ENCODE measurements around the gene ASNSD1.

The ASNSD1 gene

GRCh38 chr2:189628817-189629530 is 32.3 kb upstream of the ASNSD1 start:
- Histone ChIP-seq H3K9me3 (ENCODE audit: control insufficient read depth, insufficient read depth, low read length) (no peaks in the 10 kb centered on the region), H3K36me3 (ENCODE audit: control insufficient read depth, insufficient read depth, low read length) (no peaks in the 10 kb centered on the region), H3K9ac (ENCODE audit: low read depth, low read length) (no peak overlapping the region), H3K4me3 (ENCODE audit: low read depth, low read length) (no peak overlapping the region), H3K27ac (ENCODE audit: low read depth, low read length) (no peak overlapping the region), H3K4me1 (ENCODE audit: control insufficient read depth, insufficient read depth, low read length) (peaks cover 13% of the 10 kb centered on the region), H3K27me3 (ENCODE audit: control insufficient read depth, insufficient read depth, low read length) (no peaks in the 10 kb centered on the region)

GRCh38 chr2:189629531-189630453 is 31.5 kb upstream of the ASNSD1 start:
- H3K27me3 ChIP-seq (ENCODE audit: control insufficient read depth, insufficient read depth, low read length) = no peaks in the 10 kb centered on the region
- no peaks in the 10 kb centered on the region for H3K36me3 ChIP-seq (ENCODE audit: control insufficient read depth, insufficient read depth, low read length)
- H3K4me3 ChIP-seq (ENCODE audit: low read depth, low read length) = no peak overlapping the region
- H3K9me3 ChIP-seq (ENCODE audit: control insufficient read depth, insufficient read depth, low read length) = no peaks in the 10 kb centered on the region
- peaks cover 5% of the 10 kb centered on the region; the same call in 1 of the 2 replicates for H3K4me1 ChIP-seq (ENCODE audit: control insufficient read depth, insufficient read depth, low read length)
- no peak overlapping the region for H3K27ac ChIP-seq (ENCODE audit: low read depth, low read length)
- H3K9ac ChIP-seq (ENCODE audit: low read depth, low read length) = no peak overlapping the region

- Histone ChIP-seq H3K36me3 (ENCODE audit: control insufficient read depth, insufficient read depth, low read length) (no peaks in the 10 kb centered on the region), H3K27me3 (ENCODE audit: control insufficient read depth, insufficient read depth, low read length) (no peaks in the 10 kb centered on the region), H3K4me3 (ENCODE audit: low read depth, low read length) (no peak overlapping the region), H3K9me3 (ENCODE audit: control insufficient read depth, insufficient read depth, low read length) (no peaks in the 10 kb centered on the region), H3K4me1 (ENCODE audit: control insufficient read depth, insufficient read depth, low read length) (peaks cover 5% of the 10 kb centered on the region; the same call in 1 of the 2 replicates), H3K27ac (ENCODE audit: low read depth, low read length) (no peak overlapping the region), H3K9ac (ENCODE audit: low read depth, low read length) (no peak overlapping the region)
These were observed 29.4 kb upstream of the ASNSD1 start for GRCh38 chr2:189631849-189632248.

- Histone ChIP-seq H3K9ac (ENCODE audit: low read depth, low read length) (no peak overlapping the region), H3K4me1 (ENCODE audit: control insufficient read depth, insufficient read depth, low read length) (peaks cover 5% of the 10 kb centered on the region; the same call in 1 of the 2 replicates), H3K27ac (ENCODE audit: low read depth, low read length) (no peak overlapping the region), H3K36me3 (ENCODE audit: control insufficient read depth, insufficient read depth, low read length) (no peaks in the 10 kb centered on the region), H3K27me3 (ENCODE audit: control insufficient read depth, insufficient read depth, low read length) (no peaks in the 10 kb centered on the region), H3K4me3 (ENCODE audit: low read depth, low read length) (no peak overlapping the region), H3K9me3 (ENCODE audit: control insufficient read depth, insufficient read depth, low read length) (no peaks in the 10 kb centered on the region)
These were observed 27.9 kb upstream of the ASNSD1 start for GRCh38 chr2:189633392-189633811.

- Histone ChIP-seq H3K9me3 (ENCODE audit: control insufficient read depth, insufficient read depth, low read length) (no peaks in the 10 kb centered on the region), H3K9ac (ENCODE audit: low read depth, low read length) (no peak overlapping the region), H3K4me1 (ENCODE audit: control insufficient read depth, insufficient read depth, low read length) (no peaks in the 10 kb centered on the region), H3K4me3 (ENCODE audit: low read depth, low read length) (no peak overlapping the region), H3K27ac (ENCODE audit: low read depth, low read length) (no peak overlapping the region), H3K36me3 (ENCODE audit: control insufficient read depth, insufficient read depth, low read length) (no peaks in the 10 kb centered on the region), H3K27me3 (ENCODE audit: control insufficient read depth, insufficient read depth, low read length) (no peaks in the 10 kb centered on the region)
These were observed 25.9 kb upstream of the ASNSD1 start for GRCh38 chr2:189635353-189635752.

- H3K4me1 ChIP-seq (ENCODE audit: control insufficient read depth, insufficient read depth, low read length) = peaks cover 11% of the 10 kb centered on the region
- H3K27ac ChIP-seq (ENCODE audit: low read depth, low read length) = no peak overlapping the region
- no peaks in the 10 kb centered on the region for H3K27me3 ChIP-seq (ENCODE audit: control insufficient read depth, insufficient read depth, low read length)
These were observed 22.8 kb upstream of the ASNSD1 start for GRCh38 chr2:189638301-189639006.

GRCh38 chr2:189639007-189639609 is 22.2 kb upstream of the ASNSD1 start:
- Histone ChIP-seq H3K36me3 (ENCODE audit: control insufficient read depth, insufficient read depth, low read length) (no peaks in the 10 kb centered on the region), H3K4me1 (ENCODE audit: control insufficient read depth, insufficient read depth, low read length) (peaks cover 11% of the 10 kb centered on the region), H3K4me3 (ENCODE audit: low read depth, low read length) (no peak overlapping the region), H3K27ac (ENCODE audit: low read depth, low read length) (no peak overlapping the region), H3K9me3 (ENCODE audit: control insufficient read depth, insufficient read depth, low read length) (no peaks in the 10 kb centered on the region), H3K9ac (ENCODE audit: low read depth, low read length) (no peak overlapping the region), H3K27me3 (ENCODE audit: control insufficient read depth, insufficient read depth, low read length) (no peaks in the 10 kb centered on the region)

More at GRCh38 chr2:189638301-189639006, 22.8 kb upstream of the ASNSD1 start:
- no peaks in the 10 kb centered on the region for H3K36me3 ChIP-seq (ENCODE audit: control insufficient read depth, insufficient read depth, low read length)
- H3K9me3 ChIP-seq (ENCODE audit: control insufficient read depth, insufficient read depth, low read length) = no peaks in the 10 kb centered on the region
- H3K4me3 ChIP-seq (ENCODE audit: low read depth, low read length) = no peak overlapping the region
- H3K9ac ChIP-seq (ENCODE audit: low read depth, low read length) = no peak overlapping the region

GRCh38 chr2:189641002-189641401 is 20.3 kb upstream of the ASNSD1 start:
- no peak overlapping the region for H3K27ac ChIP-seq (ENCODE audit: low read depth, low read length)
- H3K9ac ChIP-seq (ENCODE audit: low read depth, low read length) = no peak overlapping the region
- no peaks in the 10 kb centered on the region for H3K36me3 ChIP-seq (ENCODE audit: control insufficient read depth, insufficient read depth, low read length)
- H3K9me3 ChIP-seq (ENCODE audit: control insufficient read depth, insufficient read depth, low read length) = no peaks in the 10 kb centered on the region
- peaks cover 11% of the 10 kb centered on the region for H3K4me1 ChIP-seq (ENCODE audit: control insufficient read depth, insufficient read depth, low read length)
- no peaks in the 10 kb centered on the region for H3K27me3 ChIP-seq (ENCODE audit: control insufficient read depth, insufficient read depth, low read length)
- H3K4me3 ChIP-seq (ENCODE audit: low read depth, low read length) = no peak overlapping the region

GRCh38 chr2:189641590-189641989 is 19.7 kb upstream of the ASNSD1 start:
- no peak overlapping the region for H3K9ac ChIP-seq (ENCODE audit: low read depth, low read length)
- peaks cover 11% of the 10 kb centered on the region for H3K4me1 ChIP-seq (ENCODE audit: control insufficient read depth, insufficient read depth, low read length)
- H3K4me3 ChIP-seq (ENCODE audit: low read depth, low read length) = no peak overlapping the region
- no peak overlapping the region for H3K27ac ChIP-seq (ENCODE audit: low read depth, low read length)
- no peaks in the 10 kb centered on the region for H3K27me3 ChIP-seq (ENCODE audit: control insufficient read depth, insufficient read depth, low read length)
- H3K9me3 ChIP-seq (ENCODE audit: control insufficient read depth, insufficient read depth, low read length) = no peaks in the 10 kb centered on the region
- no peaks in the 10 kb centered on the region for H3K36me3 ChIP-seq (ENCODE audit: control insufficient read depth, insufficient read depth, low read length)

GRCh38 chr2:189646521-189646920 is 14.7 kb upstream of the ASNSD1 start:
- Histone ChIP-seq H3K9ac (ENCODE audit: low read depth, low read length) (no peak overlapping the region), H3K4me3 (ENCODE audit: low read depth, low read length) (no peak overlapping the region), H3K9me3 (ENCODE audit: control insufficient read depth, insufficient read depth, low read length) (no peaks in the 10 kb centered on the region), H3K27me3 (ENCODE audit: control insufficient read depth, insufficient read depth, low read length) (no peaks in the 10 kb centered on the region), H3K36me3 (ENCODE audit: control insufficient read depth, insufficient read depth, low read length) (no peaks in the 10 kb centered on the region), H3K27ac (ENCODE audit: low read depth, low read length) (no peak overlapping the region), H3K4me1 (ENCODE audit: control insufficient read depth, insufficient read depth, low read length) (peaks cover 3% of the 10 kb centered on the region; the same call in 1 of the 2 replicates)
